DMS79 treated with DMSO at 0.1 percent for 48 hours (cell line): ENCODE results near the gene PUS7L.
"Not testable (repeated sequence)": the region's sequence is repeated elsewhere in the genome, so short reads cannot be mapped to it uniquely, and the experiment has no call there.

Source experiments
- DNase-seq: peaks from one replicate; lab custom pipeline; 2025; lab: John Stamatoyannopoulos, UW

Gene PUS7L, protein sequence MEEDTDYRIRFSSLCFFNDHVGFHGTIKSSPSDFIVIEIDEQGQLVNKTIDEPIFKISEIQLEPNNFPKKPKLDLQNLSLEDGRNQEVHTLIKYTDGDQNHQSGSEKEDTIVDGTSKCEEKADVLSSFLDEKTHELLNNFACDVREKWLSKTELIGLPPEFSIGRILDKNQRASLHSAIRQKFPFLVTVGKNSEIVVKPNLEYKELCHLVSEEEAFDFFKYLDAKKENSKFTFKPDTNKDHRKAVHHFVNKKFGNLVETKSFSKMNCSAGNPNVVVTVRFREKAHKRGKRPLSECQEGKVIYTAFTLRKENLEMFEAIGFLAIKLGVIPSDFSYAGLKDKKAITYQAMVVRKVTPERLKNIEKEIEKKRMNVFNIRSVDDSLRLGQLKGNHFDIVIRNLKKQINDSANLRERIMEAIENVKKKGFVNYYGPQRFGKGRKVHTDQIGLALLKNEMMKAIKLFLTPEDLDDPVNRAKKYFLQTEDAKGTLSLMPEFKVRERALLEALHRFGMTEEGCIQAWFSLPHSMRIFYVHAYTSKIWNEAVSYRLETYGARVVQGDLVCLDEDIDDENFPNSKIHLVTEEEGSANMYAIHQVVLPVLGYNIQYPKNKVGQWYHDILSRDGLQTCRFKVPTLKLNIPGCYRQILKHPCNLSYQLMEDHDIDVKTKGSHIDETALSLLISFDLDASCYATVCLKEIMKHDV

GRCh38 chr12:43758728-43759563 is at the start of gene PUS7L, which contains the start of gene IRAK4:
TSS of gene PUS7L (minus strand) at chr12:43758790. CDS start at chr12:43755245, 3,545 bp downstream.
TSS of gene IRAK4 (plus strand) at chr12:43758951. CDS start at chr12:43768112, 9,161 bp downstream.
- DNase-seq = peak; percentile 92

- DNase-seq = no peak
These were observed 48.8 kb upstream of the PUS7L start for GRCh38 chr12:43807386-43807785.

DNA sequence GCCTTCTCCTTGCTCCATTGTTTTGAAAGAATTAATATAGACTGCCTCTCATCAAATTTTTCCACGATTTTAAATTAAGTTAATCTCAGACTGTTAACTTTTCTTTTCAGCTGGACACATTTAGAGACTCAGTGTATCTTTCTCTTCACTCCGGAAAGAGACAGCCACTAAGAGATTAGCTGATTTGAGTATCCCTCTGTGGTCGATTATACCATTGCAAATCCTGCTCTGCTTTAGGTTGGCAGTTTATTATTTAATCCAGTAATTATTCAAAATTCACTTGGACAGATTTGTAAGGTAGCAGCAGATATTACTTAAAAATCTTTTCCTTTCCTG is 48.1 kb upstream of the PUS7L start:
- DNase-seq = no peak

DNA sequence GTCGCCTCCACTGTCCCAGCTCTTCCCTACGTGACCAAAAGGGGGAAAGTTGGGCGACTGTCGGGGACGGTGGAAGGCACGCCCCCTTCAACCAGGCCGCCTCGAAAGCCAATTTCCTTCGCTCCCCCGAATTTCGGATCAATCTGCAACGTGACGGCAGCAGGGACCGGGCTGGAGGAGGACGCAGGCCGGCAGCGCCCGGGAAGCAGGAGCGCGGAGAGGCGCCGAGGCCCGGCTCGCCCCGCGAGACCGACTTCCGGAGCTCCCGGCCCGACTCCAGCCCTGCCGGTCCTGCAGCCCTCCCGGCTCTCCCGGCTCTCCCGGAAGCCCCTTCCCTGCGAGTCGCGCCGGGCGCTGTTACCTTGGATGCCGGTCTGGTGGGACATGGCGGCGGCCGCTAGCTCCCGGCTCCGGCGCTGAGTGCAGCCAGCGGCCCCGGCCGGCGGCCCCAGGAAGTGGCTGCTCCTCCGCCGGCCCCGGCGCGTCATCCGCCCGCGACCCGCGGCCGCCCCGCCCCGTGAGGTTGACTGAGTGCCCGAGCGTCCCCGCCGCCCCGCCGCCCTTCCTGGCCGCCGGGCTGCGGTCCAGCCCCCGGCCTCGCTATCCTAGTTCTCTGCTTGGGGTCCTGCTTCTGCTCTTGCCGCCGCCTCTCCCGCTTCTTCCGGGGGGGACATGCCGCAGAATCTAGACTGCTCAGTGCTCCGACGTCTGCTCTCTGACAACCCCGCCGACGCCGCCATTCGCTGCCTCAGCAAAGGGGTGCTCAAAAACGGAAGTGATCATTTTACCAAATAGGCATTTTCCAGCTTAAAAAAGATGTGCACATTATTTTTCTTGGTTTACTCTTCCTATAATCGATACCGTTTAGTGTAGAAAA is 47.5 kb upstream of the PUS7L start, which contains the start of gene TWF1:
TSS of gene TWF1 (minus strand) at position 458 of the 877 bp plus-strand sequence. CDS start at position 386, 72 bp downstream.
- peak; percentile 60 for DNase-seq

GRCh38 chr12:43805149-43805859 is 46.7 kb upstream of the PUS7L start:
- peak; percentile 47 for DNase-seq

GRCh38 chr12:43797561-43798217 is 39.1 kb upstream of the PUS7L start:
- no peak for DNase-seq

- peak; percentile 75 for DNase-seq
These were observed 37.2 kb upstream of the PUS7L start for GRCh38 chr12:43795716-43796280.

GRCh38 chr12:43789941-43790340 is 31.4 kb upstream of the PUS7L start:
- peak; percentile 13 for DNase-seq

- no peak for DNase-seq
These were observed 28.5 kb upstream of the PUS7L start for GRCh38 chr12:43786899-43787693.

DNA sequence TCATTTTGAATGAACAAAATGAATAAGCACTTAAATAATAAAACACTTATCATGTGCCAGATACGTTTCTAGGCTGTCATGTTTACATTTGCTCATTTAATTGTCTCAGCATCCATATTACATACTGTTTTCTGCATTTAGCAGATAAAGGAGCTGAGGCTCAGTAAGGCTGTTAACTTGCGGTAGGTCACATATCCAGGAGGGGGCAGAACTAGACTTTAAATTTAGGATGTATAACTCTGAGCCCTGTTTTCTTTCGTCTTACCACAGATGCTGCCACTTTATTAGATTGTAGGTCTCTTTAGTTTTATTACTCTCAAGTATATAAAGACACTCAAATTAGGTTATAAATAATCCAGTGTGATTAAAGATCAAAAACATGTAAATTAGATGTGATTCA is 17.9 kb upstream of the PUS7L start:
- DNase-seq = no peak

- DNase-seq = no peak
These were observed 7.7 kb upstream of the PUS7L start for GRCh38 chr12:43766291-43766690.

DNA sequence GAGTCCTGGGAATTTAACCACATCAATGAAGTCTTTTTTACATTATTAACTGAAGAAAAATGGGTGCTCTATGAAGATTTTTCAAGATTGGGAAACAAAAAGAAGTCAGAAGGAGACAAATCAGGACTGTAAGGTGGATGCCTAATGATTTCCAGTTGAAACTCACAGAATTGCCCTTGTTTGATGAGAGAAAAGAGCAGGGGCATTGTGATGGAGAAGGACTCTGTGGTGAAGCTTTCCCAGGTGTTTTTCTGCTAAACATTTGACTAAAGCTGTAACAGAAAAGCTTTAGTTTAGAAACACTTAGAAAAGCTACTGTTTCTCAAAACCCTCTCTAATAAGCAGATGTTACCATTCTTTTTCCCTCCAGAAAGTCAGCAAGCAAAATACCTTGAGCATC is 5.9 kb upstream of the PUS7L start:
- no peak for DNase-seq

GRCh38 chr12:43763769-43764168 is 5.2 kb upstream of the PUS7L start:
- no peak for DNase-seq

DNA sequence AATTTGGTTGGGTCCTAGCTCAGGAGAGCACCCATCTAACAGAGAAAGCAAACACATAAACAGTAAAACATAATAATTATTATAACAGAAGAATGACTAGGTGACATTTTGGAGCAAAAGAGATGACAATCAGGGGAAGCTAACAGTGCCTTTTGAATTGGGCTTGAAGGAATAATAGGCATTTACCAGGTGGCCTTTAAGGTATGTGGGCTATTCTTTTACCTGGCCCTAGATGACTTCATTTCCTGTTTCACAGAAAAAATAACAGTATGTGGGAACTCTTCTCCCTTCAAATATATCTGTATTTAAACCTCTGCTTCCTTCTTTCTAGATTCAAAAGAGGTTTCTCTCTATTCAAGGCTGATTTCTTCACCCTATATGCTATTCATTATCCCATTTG is 4.0 kb upstream of the PUS7L start:
- no peak for DNase-seq

DNA sequence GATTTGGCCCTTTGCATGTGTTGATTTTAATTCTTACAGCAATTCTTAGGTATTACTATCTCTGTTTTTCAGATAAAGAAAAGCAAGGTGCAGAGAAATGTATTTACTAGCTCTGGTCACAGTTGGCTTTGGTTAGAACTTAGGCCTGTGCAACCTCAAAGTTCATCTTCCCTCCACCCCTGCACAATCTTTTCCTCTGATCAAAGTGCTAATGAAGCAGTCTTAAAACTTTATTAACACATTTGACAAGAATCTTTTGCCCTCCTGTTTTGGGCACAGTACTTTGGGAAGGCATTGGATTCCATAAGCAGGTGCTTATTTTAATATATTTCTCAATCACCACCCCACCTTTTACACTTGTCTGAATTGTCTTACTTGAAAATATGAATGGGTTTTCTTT is 2.9 kb upstream of the PUS7L start:
- DNase-seq = no peak

GRCh38 chr12:43760396-43760795 is 1.8 kb upstream of the PUS7L start:
- DNase-seq = no peak

DNA sequence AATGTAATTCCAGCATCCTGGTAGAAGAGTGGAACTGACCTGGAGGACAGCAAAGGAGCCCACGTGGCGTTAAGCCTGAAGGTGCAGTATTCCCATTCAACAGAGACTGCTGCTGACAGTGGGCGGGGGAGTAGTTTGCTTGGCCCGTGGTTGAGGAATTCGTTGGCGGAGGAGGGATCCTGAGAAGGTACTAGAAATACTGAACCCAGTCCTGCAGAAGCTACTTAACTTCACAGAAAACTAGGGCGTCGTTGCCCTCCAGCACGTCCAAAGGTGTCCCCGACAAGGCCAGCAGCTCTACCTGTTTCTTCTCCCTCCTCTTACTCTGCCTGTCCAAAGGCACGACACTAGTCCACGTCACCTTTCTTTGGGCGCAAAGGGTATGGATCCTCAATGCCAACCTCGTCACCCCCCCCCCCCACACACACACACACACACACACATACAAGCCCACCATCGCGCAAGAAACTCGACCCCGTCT is 303 bp downstream of the PUS7L start:
- no peak for DNase-seq

DNA sequence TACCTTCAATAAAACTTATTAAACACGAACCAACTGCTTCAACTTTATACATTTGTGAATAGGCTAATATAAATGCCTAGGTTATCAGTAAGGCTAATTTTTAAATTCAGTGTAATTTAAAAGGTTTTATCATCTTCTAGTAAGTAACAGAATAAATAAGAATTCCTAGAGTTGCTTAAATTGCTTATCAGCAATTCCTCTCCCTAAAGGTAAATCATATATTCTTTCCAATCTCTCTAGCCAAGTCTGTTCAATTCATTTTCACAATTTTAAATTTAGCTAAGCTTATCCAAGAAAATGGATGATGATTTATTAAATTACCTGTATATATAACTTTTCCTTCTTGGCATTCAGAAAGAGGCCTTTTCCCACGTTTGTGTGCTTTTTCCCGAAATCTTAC is 4.6 kb downstream of the PUS7L start:
- no peak for DNase-seq

GRCh38 chr12:43751360-43751759 is 7.2 kb downstream of the PUS7L start:
- not testable (repeated sequence) for DNase-seq
